Erythroblast (primary cell): Measurements from ENCODE around the gene RAP1GAP2.

Experiments used
- DNase-seq, 2 experiments: peaks; one replicate each; lab custom pipeline; 2025; lab: John Stamatoyannopoulos, UW
- GATA1 ChIP-seq: IDR thresholded peaks from 2 replicates; pipeline ENCODE4 v1.6.1; 2011; ENCODE audit warnings: low read depth, mild to moderate bottlenecking, control low read depth, low read length, moderate library complexity
- POLR2A ChIP-seq: IDR thresholded peaks from 2 replicates; pipeline ENCODE4 v1.6.1; 2011; ENCODE audit warnings: mild to moderate bottlenecking, low read length

The RAP1GAP2 gene

GRCh38 chr17:2945299-2945698 lies 149.1 kb downstream of the RAP1GAP2 start:
- no peak for DNase-seq
- TF ChIP-seq POLR2A: no peak
- no peak for TF ChIP-seq GATA1

GRCh38 chr17:2946144-2946543 lies 149.9 kb downstream of the RAP1GAP2 start:
- no peak for DNase-seq
- no peak for TF ChIP-seq GATA1
- no peak for TF ChIP-seq POLR2A

GRCh38 chr17:2947588-2947950 lies 151.3 kb downstream of the RAP1GAP2 start:
- DNase-seq: no peak
- TF ChIP-seq GATA1: no peak
- TF ChIP-seq POLR2A: no peak

- TF ChIP-seq POLR2A (no peak), GATA1 (no peak)
- no peak for DNase-seq
These were observed 151.8 kb downstream of the RAP1GAP2 start for GRCh38 chr17:2947996-2948550.

- no peak for TF ChIP-seq GATA1
- no peak for TF ChIP-seq POLR2A
- no peak for DNase-seq
These were observed 152.7 kb downstream of the RAP1GAP2 start for GRCh38 chr17:2948721-2949468.

- no peak for TF ChIP-seq GATA1
- TF ChIP-seq POLR2A: no peak
- no peak for DNase-seq
These were observed 153.3 kb downstream of the RAP1GAP2 start for GRCh38 chr17:2949469-2950044.

GRCh38 chr17:2950846-2951245 lies 154.6 kb downstream of the RAP1GAP2 start:
- DNase-seq: no peak
- TF ChIP-seq POLR2A (no peak), GATA1 (no peak)

- TF ChIP-seq GATA1 (no peak), POLR2A (no peak)
- DNase-seq: no peak
These were observed 156.1 kb downstream of the RAP1GAP2 start for GRCh38 chr17:2952174-2952845.

- DNase-seq: no peak
- TF ChIP-seq POLR2A (no peak), GATA1 (no peak)
These were observed 158.7 kb downstream of the RAP1GAP2 start for GRCh38 chr17:2954898-2955445.

- no peak for DNase-seq
- TF ChIP-seq GATA1 (no peak), POLR2A (no peak)
These were observed 159.8 kb downstream of the RAP1GAP2 start for GRCh38 chr17:2955931-2956582.

GRCh38 chr17:2957631-2958286 lies 161.5 kb downstream of the RAP1GAP2 start:
- no peak for TF ChIP-seq POLR2A
- TF ChIP-seq GATA1: no peak
- no peak for DNase-seq

- no peak for DNase-seq
- TF ChIP-seq GATA1: no peak
- TF ChIP-seq POLR2A: no peak
These were observed 162.5 kb downstream of the RAP1GAP2 start for GRCh38 chr17:2958706-2959222.

- TF ChIP-seq POLR2A: no peak
- TF ChIP-seq GATA1: no peak
- DNase-seq: no peak
These were observed 163.3 kb downstream of the RAP1GAP2 start for GRCh38 chr17:2959371-2960130.
